Stomach (tissue), 4 donors: ENCODE data around the gene FREM1.

Experiments
- CTCF ChIP-seq, 7 experiments: fragments of 450-650 bp in 4 of 7; fragments of 200-600 bp in 3 of 7; sonication (generic) in 3 of 7; IDR thresholded peaks; one replicate each; pipeline ENCODE4 v1.5.1; 2016 to 2019; ENCODE audit warnings: antibody characterized with exemption in 7 of 7, control low read depth in 2 of 7, mild to moderate bottlenecking in 1 of 7
- EP300 ChIP-seq: sonication (generic); formaldehyde crosslinking; IDR thresholded peaks from one replicate; pipeline ENCODE4 v1.6.1; 2017; ENCODE audit warnings: antibody characterized with exemption
- POLR2A ChIP-seq, 4 donors: fragments of 450-650 bp; IDR thresholded peaks; one replicate each; pipeline ENCODE4 v1.6.1; 2016; ENCODE audit warnings: antibody characterized with exemption in 4 of 4, control low read depth in 2 of 4, mild to moderate bottlenecking in 1 of 4, moderate library complexity in 1 of 4
- POLR2AphosphoS5 ChIP-seq, 3 donors: sonication (generic); formaldehyde crosslinking; IDR thresholded peaks; one replicate each; pipeline ENCODE4 v1.6.1; 2016; ENCODE audit warnings: antibody characterized with exemption in 3 of 3

GRCh38 chr9:14775917-14776316 is 134.3 kb downstream of the FREM1 start:
- TF ChIP-seq CTCF (IDR thresholded peaks at IDR 0.05) (no peak), POLR2A (IDR thresholded peaks at IDR 0.05) (no peak), POLR2AphosphoS5 (IDR thresholded peaks at IDR 0.05) (no peak), EP300 (no peak)
